Motor neuron (in vitro differentiated cells): Measurements from ENCODE around the gene CAMSAP1. TPM values are rescaled to one million over a fixed set of nuclear protein-coding genes. Genes with fewer than 3 reads are reported as not detected.
"Not testable (repeated sequence)": the region's sequence is repeated elsewhere in the genome, so short reads cannot be mapped to it uniquely, and the experiment has no call there.

Experiments
- ATAC-seq, 8 experiments: fragments of 200-7000 bp; cut with Tn5 transposase; replicated peaks in 6 of 8; 2 replicates each; pipeline ENCODE4 v1.8.0; 2021; ENCODE audit warnings: mild to moderate bottlenecking in 8 of 8, moderate library complexity in 8 of 8
- H3K27ac ChIP-seq, 2 donors: fragments of 250-450 bp; sonication (Bioruptor Pico); 2 replicates each; pipeline ENCODE4 v1.9.0; 2021; ENCODE audit warnings: antibody characterized with exemption in 2 of 2, mild to moderate bottlenecking in 2 of 2, moderate library complexity in 1 of 2
- H3K4me1 ChIP-seq, 2 donors: fragments of 250-450 bp; sonication (Bioruptor Pico); replicated peaks in 1 of 2; 2 replicates each; pipeline ENCODE4 v1.6.1; 2021; ENCODE audit warnings: antibody characterized with exemption in 2 of 2, mild to moderate bottlenecking in 2 of 2, moderate library complexity in 1 of 2
- H3K4me3 ChIP-seq, 5 donors: fragments of 250-450 bp; sonication (Bioruptor Pico); 2 replicates each; pipeline ENCODE4 v1.9.0; 2021; ENCODE audit warnings: antibody characterized with exemption in 5 of 5, mild to moderate bottlenecking in 5 of 5, moderate library complexity in 4 of 5
- WGBS, 10 experiments: fragments of 450-650 bp; shearing (Covaris generic); methylation state at CpG; one replicate each; pipeline ENCODE4 v1.0.0; 2022; 5-methylcytosine and 5-hydroxymethylcytosine counted together
- in situ Hi-C, 9 experiments: fragments of 400-800 bp; cut with MboI; loops; one replicate each; pipeline ENCODE4 v1.15.0; 2021; ENCODE audit warnings: low sequenced_read_pairs in 9 of 9, low pct_unique_long_range_greater_than_20kb in 2 of 9; ENCODE audit not compliant: unreplicated experiment in 9 of 9
- total RNA-seq, 8 experiments: library from RNA; unstranded; fragments of 300-600 nt; gene quantifications; 2 replicates each; pipeline versions ENCODE4 v1.2.3 to v1.2.4, GENCODE V29; 2022

Gene CAMSAP1
- total RNA-seq, 8 experiments from 2014 or later = 8.2 to 71.6 (median 46.2) TPM

- 10 to 91% (median 80%) methylated on average over 2 to 15 of the region's 27 CpGs; no CpG with 5 or more reads in 3 of the 10 experiments for WGBS, 10 experiments
- no peak overlapping the region for H3K4me3 ChIP-seq
- in situ Hi-C loops = loop anchor here in 1 of 9 experiments (25.0 kb wide), 1 partner anchor 312 kb away; a partner anchor contains a TSS
- ATAC-seq = no peak
- no peak overlapping the region for H3K27ac ChIP-seq
- H3K4me1 ChIP-seq = no peaks in the 10 kb centered on the region
These were observed 17.4 kb upstream of the CAMSAP1 start for GRCh38 chr9:135924628-135925338.

GRCh38 chr9:135923508-135923907 lies 16.2 kb upstream of the CAMSAP1 start:
- in situ Hi-C loops = no loop called here
- Histone ChIP-seq H3K27ac (no peak overlapping the region), H3K4me1 (no peaks in the 10 kb centered on the region), H3K4me3 (no peak overlapping the region)
- ATAC-seq = no peak
- 83 to 100% (median 92%) methylated on average over 1 to 4 of the region's 13 CpGs; no CpG with 5 or more reads in 3 of the 10 experiments for WGBS, 10 experiments

GRCh38 chr9:135921749-135922310 lies 14.5 kb upstream of the CAMSAP1 start:
- no peak for ATAC-seq
- H3K4me1 ChIP-seq = no peaks in the 10 kb centered on the region
- in situ Hi-C loops = no loop called here
- H3K27ac ChIP-seq = no peak overlapping the region
- no peak overlapping the region for H3K4me3 ChIP-seq
- WGBS, 10 experiments = 90 to 100% (median 97%) methylated on average over 1 to 7 of the region's 14 CpGs; no CpG with 5 or more reads in 6 of the 10 experiments

- no peak for ATAC-seq
- WGBS, 10 experiments = 61 to 100% (median 80%) methylated on average over 2 to 10 of the region's 24 CpGs; no CpG with 5 or more reads in 4 of the 10 experiments
- Histone ChIP-seq H3K27ac (no peak overlapping the region), H3K4me3 (no peak overlapping the region), H3K4me1 (no peaks in the 10 kb centered on the region)
- in situ Hi-C loops = no loop called here
These were observed 13.7 kb upstream of the CAMSAP1 start for GRCh38 chr9:135920973-135921585.

GRCh38 chr9:135920256-135920930 lies 13.0 kb upstream of the CAMSAP1 start:
- no peak for ATAC-seq
- 93 to 100% (median 97%) methylated on average over 1 to 5 of the region's 15 CpGs; no CpG with 5 or more reads in 6 of the 10 experiments for WGBS, 10 experiments
- in situ Hi-C loops = no loop called here
- H3K27ac ChIP-seq = no peak overlapping the region
- H3K4me3 ChIP-seq = no peak overlapping the region
- no peaks in the 10 kb centered on the region for H3K4me1 ChIP-seq

GRCh38 chr9:135919318-135919890 lies 12.1 kb upstream of the CAMSAP1 start:
- ATAC-seq = no peak
- no peak overlapping the region for H3K4me3 ChIP-seq
- in situ Hi-C loops = no loop called here
- WGBS, 10 experiments = 95 to 100% (median 100%) methylated on average over 1 to 7 of the region's 11 CpGs; no CpG with 5 or more reads in 6 of the 10 experiments
- no peak overlapping the region for H3K27ac ChIP-seq
- no peaks in the 10 kb centered on the region for H3K4me1 ChIP-seq

GRCh38 chr9:135916227-135916626 lies 8.9 kb upstream of the CAMSAP1 start:
- H3K4me3 ChIP-seq, H3K4me1 ChIP-seq, H3K27ac ChIP-seq, in situ Hi-C loops, ATAC-seq: not testable (repeated sequence)
- WGBS, 10 experiments = 60 to 100% (median 90%) methylated on average over 1 to 12 of the region's 12 CpGs; no CpG with 5 or more reads in 2 of the 10 experiments

- in situ Hi-C loops = no loop called here
- Histone ChIP-seq H3K27ac (no peak overlapping the region), H3K4me3 (no peak overlapping the region), H3K4me1 (no peaks in the 10 kb centered on the region)
- WGBS, 10 experiments = 100% methylated on average over 1 of the region's 1 CpG; no CpG with 5 or more reads in 7 of the 10 experiments
- ATAC-seq = no peak
These were observed 7.6 kb upstream of the CAMSAP1 start for GRCh38 chr9:135914921-135915320.

- ATAC-seq, H3K27ac ChIP-seq, in situ Hi-C loops, H3K4me3 ChIP-seq: not testable (repeated sequence)
- 75 to 100% (median 90%) methylated on average over 2 to 8 of the region's 9 CpGs; no CpG with 5 or more reads in 2 of the 10 experiments for WGBS, 10 experiments
- peaks cover 9 to 11% of the 10 kb centered on the region in 2 donors for H3K4me1 ChIP-seq
These were observed 3.9 kb upstream of the CAMSAP1 start for GRCh38 chr9:135911233-135911632.

GRCh38 chr9:135910757-135911156 lies 3.4 kb upstream of the CAMSAP1 start:
- Histone ChIP-seq H3K27ac (no peak overlapping the region), H3K4me3 (no peak overlapping the region), H3K4me1 (peaks cover 10 to 11% of the 10 kb centered on the region in 2 donors)
- WGBS, 10 experiments = 84 to 100% (median 95%) methylated on average over 2 to 6 of the region's 9 CpGs; no CpG with 5 or more reads in 2 of the 10 experiments
- in situ Hi-C loops = no loop called here
- no peak for ATAC-seq

GRCh38 chr9:135910216-135910615 lies 2.9 kb upstream of the CAMSAP1 start:
- H3K4me3 ChIP-seq = no peak overlapping the region
- no peak for ATAC-seq
- 83 to 100% (median 100%) methylated on average over 1 to 2 of the region's 2 CpGs; no CpG with 5 or more reads in 1 of the 10 experiments for WGBS, 10 experiments

GRCh38 chr9:135909371-135909770 lies 2.0 kb upstream of the CAMSAP1 start:
- H3K27ac ChIP-seq = no peak overlapping the region
- peaks cover 18 to 22% of the 10 kb centered on the region in 2 donors for H3K4me1 ChIP-seq
- H3K4me3 ChIP-seq = no peak overlapping the region
- 86 to 100% (median 98%) methylated on average over 1 to 6 of the region's 6 CpGs; no CpG with 5 or more reads in 4 of the 10 experiments for WGBS, 10 experiments
- no peak for ATAC-seq
- in situ Hi-C loops = no loop called here

More at GRCh38 chr9:135910216-135910615, 2.9 kb upstream of the CAMSAP1 start:
- in situ Hi-C loops = no loop called here
- Histone ChIP-seq H3K27ac (no peak overlapping the region), H3K4me1 (peaks cover 15 to 17% of the 10 kb centered on the region in 2 donors)
